Endothelial cell of hepatic sinusoid (primary cell): Measurements from ENCODE around the gene CERS6.

Experiments
- in situ Hi-C: cut with HindIII; loops from 2 replicates; pipeline ENCODE4 v1.10.0; 2017; ENCODE audit warnings: low sequenced_read_pairs

CERS6 gene

DNA sequence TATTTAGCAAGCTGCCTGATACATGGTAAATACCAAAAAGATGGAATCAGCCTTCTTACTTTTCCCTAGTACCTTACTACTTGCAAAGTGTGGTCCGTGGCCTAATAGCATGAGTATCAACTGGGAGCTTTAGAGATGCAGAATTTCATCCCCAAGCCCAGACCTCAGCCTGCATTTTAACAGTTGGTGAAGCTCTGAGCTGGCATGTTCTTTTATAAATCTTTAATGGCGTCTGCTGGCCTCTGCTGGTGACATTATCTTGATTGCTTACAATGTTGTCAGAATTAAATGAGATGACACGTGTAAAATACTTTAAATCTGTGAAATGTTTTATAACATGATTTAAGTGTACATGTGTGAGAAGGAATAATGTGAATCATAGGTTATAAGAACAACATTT lies 231.2 kb downstream of the CERS6 start:
- in situ Hi-C loops: no loop called here

GRCh38 chr2:168690381-168690885 lies 234.4 kb downstream of the CERS6 start:
- in situ Hi-C loops: no loop called here

GRCh38 chr2:168691221-168691620 lies 235.1 kb downstream of the CERS6 start:
- in situ Hi-C loops: no loop called here

- in situ Hi-C loops: no loop called here
Measured at GRCh38 chr2:168692132-168692744, 236.2 kb downstream of the CERS6 start.

DNA sequence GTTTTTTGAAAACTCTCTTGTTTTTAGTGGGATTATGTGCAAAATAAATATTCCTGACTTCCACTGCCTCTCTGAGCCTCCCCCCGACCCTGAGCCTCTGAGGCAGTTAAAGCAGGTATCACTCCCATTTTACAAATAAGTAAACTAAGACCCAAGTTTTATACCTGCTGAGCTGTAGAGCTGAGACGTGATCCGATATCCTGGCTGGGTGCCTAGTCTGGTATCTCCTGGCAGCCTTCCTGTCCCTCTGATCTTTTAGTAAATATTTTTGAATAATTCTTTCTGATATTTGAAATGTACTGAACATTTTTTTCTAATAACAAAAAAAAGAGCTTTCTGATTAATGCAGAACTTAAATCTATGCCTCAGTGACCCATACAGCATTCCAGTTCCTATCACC lies 238.1 kb downstream of the CERS6 start:
- in situ Hi-C loops: no loop called here

GRCh38 chr2:168694866-168695265 lies 238.8 kb downstream of the CERS6 start:
- in situ Hi-C loops: no loop called here

- in situ Hi-C loops: no loop called here
Measured at GRCh38 chr2:168697668-168698121, 241.6 kb downstream of the CERS6 start.

- in situ Hi-C loops: no loop called here
Measured at GRCh38 chr2:168698969-168699368, 242.9 kb downstream of the CERS6 start.

DNA sequence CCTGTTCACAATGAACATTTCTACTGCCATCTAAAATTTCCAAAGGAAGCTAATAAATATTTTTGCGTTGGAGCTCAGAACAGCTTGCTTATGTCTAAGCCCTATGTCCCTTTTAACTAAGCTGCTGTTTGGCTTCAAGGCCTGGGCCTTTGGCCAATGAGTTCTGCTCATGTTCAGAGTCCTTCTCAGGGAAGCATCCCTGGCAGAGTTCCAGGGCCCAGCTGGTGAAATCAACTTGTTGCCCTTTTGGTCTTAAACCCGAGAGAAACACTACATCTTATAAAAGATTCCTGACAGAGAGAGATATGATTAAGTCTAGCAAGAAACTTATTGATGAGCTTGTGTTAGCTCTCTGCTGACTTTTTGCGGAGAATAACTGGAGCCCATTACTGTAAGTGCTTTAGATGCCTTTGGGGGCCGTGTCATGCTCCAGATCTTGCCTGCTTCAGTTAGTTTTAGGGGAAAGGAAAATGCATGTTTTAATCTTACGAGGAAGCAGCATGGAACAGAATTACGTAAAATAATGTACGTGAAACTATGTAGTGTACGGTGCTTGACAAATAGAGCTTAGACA lies 243.9 kb downstream of the CERS6 start:
- in situ Hi-C loops: no loop called here

GRCh38 chr2:168700615-168701245 lies 244.7 kb downstream of the CERS6 start:
- in situ Hi-C loops: no loop called here

- in situ Hi-C loops: no loop called here
Measured at GRCh38 chr2:168702579-168702978, 246.5 kb downstream of the CERS6 start.

- in situ Hi-C loops: no loop called here
Measured at GRCh38 chr2:168703926-168704325, 247.9 kb downstream of the CERS6 start.

DNA sequence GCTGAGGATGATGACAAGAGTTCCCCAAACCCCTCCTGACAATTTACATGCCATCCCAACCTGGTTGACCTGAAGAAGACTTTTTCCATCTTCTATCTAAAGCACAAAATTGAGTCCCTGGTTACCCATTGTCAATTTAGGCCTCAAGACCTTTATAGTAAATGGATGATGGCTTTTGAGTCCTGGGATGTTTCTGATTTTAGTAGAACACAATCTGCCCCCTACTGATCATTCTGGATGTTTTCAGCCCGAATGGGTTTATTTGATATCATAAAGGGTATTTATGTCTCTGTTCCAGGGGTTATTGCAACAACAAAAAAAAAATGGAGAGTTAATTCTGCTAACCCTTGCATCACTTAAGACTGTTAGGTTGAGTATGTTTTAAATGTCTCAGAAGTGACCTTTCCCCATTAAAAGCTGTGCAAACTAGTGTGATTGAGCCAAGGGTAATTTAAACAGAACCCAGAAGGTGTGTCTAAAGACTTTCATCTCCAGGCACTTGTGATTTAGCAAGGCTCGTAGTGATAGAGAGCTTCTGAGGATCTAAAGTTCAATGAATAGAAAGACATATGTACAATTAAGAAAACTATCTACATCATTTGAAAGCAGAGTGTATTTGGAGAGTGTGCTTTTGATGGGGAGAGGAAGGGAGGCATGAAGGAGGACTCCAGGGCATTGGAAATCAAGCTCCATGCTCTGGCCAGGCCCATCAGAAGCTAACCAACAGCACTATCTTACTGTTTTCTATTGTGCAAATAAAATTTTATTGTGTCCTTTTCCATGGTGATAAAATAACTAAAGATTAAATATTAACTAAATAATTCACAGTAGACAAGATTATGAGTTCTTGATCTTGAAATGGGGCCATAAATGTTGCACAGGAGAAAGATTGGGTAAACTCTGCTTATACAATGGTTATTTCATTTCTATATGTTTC lies 249.7 kb downstream of the CERS6 start:
- in situ Hi-C loops: loop anchor here (5.0 kb wide), 1 partner anchor 34 kb away; no protein-coding TSS in a partner anchor

GRCh38 chr2:168706806-168707205 lies 250.7 kb downstream of the CERS6 start:
- in situ Hi-C loops: loop anchor here (5.0 kb wide), 1 partner anchor 35 kb away; no protein-coding TSS in a partner anchor

DNA sequence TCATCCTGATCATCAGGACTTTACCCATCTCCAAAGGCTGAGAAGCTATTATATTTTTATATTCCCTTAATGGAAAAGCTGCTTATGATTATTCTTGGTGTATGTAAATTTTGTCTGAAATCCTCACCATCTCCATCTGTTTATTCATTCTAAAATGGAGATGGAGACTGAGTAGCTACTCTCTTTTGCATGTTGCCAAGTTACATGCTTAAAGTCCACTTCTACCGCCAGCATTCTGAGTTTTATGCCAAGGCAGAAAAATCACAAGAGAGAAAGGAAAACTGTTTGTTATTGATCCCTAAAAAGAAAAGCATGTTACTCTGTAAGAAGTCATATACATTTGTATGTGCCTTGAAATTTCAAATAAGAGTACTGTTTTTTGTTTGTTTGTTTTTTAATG lies 252.0 kb downstream of the CERS6 start:
- in situ Hi-C loops: loop anchor here (5.0 kb wide), 1 partner anchor 36 kb away; no protein-coding TSS in a partner anchor

- in situ Hi-C loops: no loop called here
Measured at GRCh38 chr2:168710754-168711467, 254.8 kb downstream of the CERS6 start.

DNA sequence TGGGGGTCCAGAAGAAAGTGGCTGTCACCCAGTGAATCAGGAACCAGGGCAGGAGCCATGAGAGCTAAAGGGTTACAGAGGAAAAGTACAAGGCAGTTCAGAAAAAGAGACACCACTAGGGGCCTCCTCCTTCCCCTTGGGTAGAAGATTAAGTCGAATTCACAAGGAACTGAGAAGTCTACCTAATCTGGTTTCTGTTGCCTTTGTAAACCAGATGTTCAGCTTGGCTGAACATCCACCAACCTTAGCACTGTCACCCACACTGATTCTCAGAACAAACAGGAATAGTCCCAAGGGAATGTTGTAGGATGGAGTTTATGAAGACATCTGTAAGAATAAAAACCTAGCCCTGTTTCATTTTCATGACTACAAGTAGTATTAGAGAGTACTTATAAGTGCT lies 256.0 kb downstream of the CERS6 start:
- in situ Hi-C loops: no loop called here

DNA sequence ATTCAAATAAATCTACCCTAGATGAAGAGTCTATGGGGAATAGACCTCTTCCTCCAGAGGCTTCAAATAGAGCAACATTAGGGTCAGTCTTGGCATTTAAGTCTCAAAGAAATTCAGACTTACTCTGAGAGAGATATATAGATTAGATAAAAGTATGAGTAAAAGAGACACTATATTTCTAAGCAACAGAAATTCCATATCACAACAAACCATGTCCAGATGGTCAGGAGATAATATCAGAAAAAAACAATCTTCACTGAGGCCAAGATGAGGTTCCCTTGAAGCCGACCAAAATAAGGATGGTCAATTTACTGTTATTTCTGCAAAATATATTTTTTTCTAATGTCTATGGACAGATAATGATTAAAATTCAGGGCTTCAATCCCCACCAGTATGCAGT lies 257.3 kb downstream of the CERS6 start:
- in situ Hi-C loops: no loop called here

DNA sequence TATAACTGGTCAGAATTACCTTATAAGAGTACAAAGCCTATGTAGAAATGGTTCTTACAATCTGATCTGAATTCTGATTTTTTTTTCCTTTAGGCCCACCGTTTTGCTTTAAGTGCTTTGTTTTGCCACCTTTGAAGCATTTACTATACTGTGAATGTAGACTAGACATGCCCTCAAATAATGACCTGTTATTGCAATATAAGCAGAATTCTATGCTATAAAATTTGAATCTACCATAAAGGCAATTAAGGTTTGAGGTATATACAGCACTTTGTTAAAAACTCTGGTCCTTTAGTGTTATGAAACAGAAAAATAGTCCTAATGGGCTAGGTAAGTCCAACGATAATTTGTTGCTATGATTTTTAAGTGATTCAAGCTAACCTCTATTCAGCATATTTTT lies 259.8 kb downstream of the CERS6 start:
- in situ Hi-C loops: no loop called here

DNA sequence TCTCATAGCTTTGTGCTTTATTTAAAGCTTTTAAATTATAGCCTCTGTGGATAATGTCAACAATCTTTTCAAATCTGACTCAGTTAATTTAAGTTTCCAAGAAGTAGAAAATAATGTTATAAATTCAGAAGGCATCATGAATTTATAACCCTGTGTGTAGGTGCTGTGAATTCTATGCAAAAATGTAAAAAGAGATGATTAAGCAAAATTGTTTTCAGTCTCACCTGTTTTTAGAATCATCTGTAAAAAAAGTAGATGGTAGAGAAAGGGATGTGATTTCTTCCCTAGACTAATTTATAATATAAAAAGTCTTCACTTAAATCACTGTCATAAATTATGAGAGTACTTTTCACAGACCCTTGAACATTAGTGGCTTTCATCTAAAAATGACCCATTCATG lies 260.8 kb downstream of the CERS6 start:
- in situ Hi-C loops: no loop called here
